ENCODE results near the gene RAD51B.

DNA sequence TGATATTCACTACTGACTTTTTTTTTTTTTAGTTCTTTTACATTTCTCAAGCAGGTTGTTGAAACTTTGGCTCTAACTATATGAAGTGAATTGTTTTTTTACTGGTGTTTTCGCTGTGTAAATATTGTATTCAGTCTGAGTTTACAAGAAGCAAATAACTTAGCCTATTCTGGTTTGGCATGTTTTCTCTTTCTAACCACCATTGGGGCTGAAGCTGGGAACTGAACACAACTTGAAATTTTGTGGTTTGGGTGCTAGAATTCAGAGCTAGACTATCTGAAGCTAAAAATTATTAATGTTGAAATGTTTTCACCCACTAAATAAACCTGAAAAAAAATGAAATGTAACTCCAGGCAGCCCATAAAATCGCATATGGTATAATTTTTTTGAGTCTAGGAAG, 37.2 kb downstream of the RAD51B start:
- TF ChIP-seq POLR2AphosphoS5 (IDR thresholded peaks at IDR 0.05) (no peak), POLR2A (IDR thresholded peaks at IDR 0.05) (no peak)
- TF ChIP-seq, protein P1, sequence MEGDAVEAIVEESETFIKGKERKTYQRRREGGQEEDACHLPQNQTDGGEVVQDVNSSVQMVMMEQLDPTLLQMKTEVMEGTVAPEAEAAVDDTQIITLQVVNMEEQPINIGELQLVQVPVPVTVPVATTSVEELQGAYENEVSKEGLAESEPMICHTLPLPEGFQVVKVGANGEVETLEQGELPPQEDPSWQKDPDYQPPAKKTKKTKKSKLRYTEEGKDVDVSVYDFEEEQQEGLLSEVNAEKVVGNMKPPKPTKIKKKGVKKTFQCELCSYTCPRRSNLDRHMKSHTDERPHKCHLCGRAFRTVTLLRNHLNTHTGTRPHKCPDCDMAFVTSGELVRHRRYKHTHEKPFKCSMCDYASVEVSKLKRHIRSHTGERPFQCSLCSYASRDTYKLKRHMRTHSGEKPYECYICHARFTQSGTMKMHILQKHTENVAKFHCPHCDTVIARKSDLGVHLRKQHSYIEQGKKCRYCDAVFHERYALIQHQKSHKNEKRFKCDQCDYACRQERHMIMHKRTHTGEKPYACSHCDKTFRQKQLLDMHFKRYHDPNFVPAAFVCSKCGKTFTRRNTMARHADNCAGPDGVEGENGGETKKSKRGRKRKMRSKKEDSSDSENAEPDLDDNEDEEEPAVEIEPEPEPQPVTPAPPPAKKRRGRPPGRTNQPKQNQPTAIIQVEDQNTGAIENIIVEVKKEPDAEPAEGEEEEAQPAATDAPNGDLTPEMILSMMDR (IDR thresholded peaks at IDR 0.05): no peak
